ENCODE results near the gene BLOC1S4. TPM values are rescaled to one million over a fixed set of nuclear protein-coding genes. Genes with fewer than 3 reads are reported as not detected.

Gene BLOC1S4
- total and polyA plus RNA-seq, 4 donors = 4.9 to 7.7 (median 5.4) TPM

- peak overlapping the region; percentile 85 to 90 for H3K27ac ChIP-seq (ENCODE audit: low read depth in 1 of 2, low read length in 2 of 2)
- peaks cover 17 to 59% (median 53%) of the 10 kb centered on the region in 4 donors for H3K4me1 ChIP-seq (ENCODE audit: control insufficient read depth in 4 of 4, insufficient read depth in 4 of 4, low read length in 3 of 4)
- no peaks in the 10 kb centered on the region for H3K36me3 ChIP-seq (ENCODE audit: control insufficient read depth in 4 of 4, insufficient read depth in 3 of 4, low read depth in 1 of 4, low read length in 3 of 4)
- no peaks in the 10 kb centered on the region for H3K27me3 ChIP-seq (ENCODE audit: control insufficient read depth in 4 of 4, insufficient read depth in 4 of 4, low read length in 3 of 4)
- no peak overlapping the region for H3K9ac ChIP-seq (ENCODE audit: low read depth in 1 of 2, low read length in 2 of 2)
- no peak for DNase-seq (ENCODE audit: low spot score)
- TF ChIP-seq EGR1 (IDR thresholded peaks at IDR 0.05; ENCODE audit: low read depth in 2 of 2) = no peak
- no peak for TF ChIP-seq TAF1 (conservative IDR thresholded peaks at IDR 0.05)
- no peak for TF ChIP-seq HNF4A (conservative IDR thresholded peaks at IDR 0.05)
- TF ChIP-seq REST (IDR thresholded peaks at IDR 0.05) = no peak
- no peak for TF ChIP-seq ATF3 (IDR thresholded peaks at IDR 0.05)
- TF ChIP-seq RAD21 (IDR thresholded peaks at IDR 0.05) = no peak
- TF ChIP-seq MAX (IDR thresholded peaks at IDR 0.05) = no peak
- no peak for TF ChIP-seq NR2F2 (IDR thresholded peaks at IDR 0.05)
- TF ChIP-seq JUND (IDR thresholded peaks at IDR 0.05) = no peak
- no peak for TF ChIP-seq FOXA1 (IDR thresholded peaks at IDR 0.05)
- TF ChIP-seq SP1 (IDR thresholded peaks at IDR 0.05) = no peak
- no peak for TF ChIP-seq FOXA2 (IDR thresholded peaks at IDR 0.05)
- TF ChIP-seq GABPA (IDR thresholded peaks at IDR 0.05 in 1 of 2, conservative IDR thresholded peaks at IDR 0.05 in 1 of 2) = no peak
- no peaks in the 10 kb centered on the region for H3K9me3 ChIP-seq (ENCODE audit: control insufficient read depth in 4 of 4, low read length in 3 of 4)
- no peak overlapping the region for H3K4me3 ChIP-seq (ENCODE audit: low read depth in 1 of 3, low read length in 3 of 3)
- 84% methylated on average over 3 of the region's 3 CpGs for WGBS
Observed at GRCh38 chr4:6754481-6755087, 38.6 kb downstream of the BLOC1S4 start.

- H3K36me3 ChIP-seq (ENCODE audit: control insufficient read depth in 4 of 4, insufficient read depth in 3 of 4, low read depth in 1 of 4, low read length in 3 of 4) = no peaks in the 10 kb centered on the region
- 26% methylated on average over 5 of the region's 5 CpGs for WGBS
- peak overlapping the region; percentile 79 to 90 for H3K27ac ChIP-seq (ENCODE audit: low read depth in 1 of 2, low read length in 2 of 2)
- TF ChIP-seq NR2F2 (IDR thresholded peaks at IDR 0.05) (peak; percentile 94), ATF3 (IDR thresholded peaks at IDR 0.05) (peak; percentile 50), RXRA (IDR thresholded peaks at IDR 0.05) (peak; percentile 96 to 99), FOXA1 (IDR thresholded peaks at IDR 0.05) (peak; percentile 85), TAF1 (conservative IDR thresholded peaks at IDR 0.05) (no peak), ZBTB33 (IDR thresholded peaks at IDR 0.05) (peak; percentile 89), YY1 (IDR thresholded peaks at IDR 0.05) (peak; percentile 85), HNF4G (IDR thresholded peaks at IDR 0.05) (peak; percentile 88), JUND (IDR thresholded peaks at IDR 0.05) (peak; percentile 71 to 88), REST (IDR thresholded peaks at IDR 0.05) (peak; percentile 76), SP1 (IDR thresholded peaks at IDR 0.05) (peak; percentile 98), GABPA (IDR thresholded peaks at IDR 0.05 in 1 of 2, conservative IDR thresholded peaks at IDR 0.05 in 1 of 2) (peak in 1 of 2 donors; percentile 30), CTCF (IDR thresholded peaks at IDR 0.05; ENCODE audit: low read depth, low read length, missing input control) (no peak), FOXA2 (IDR thresholded peaks at IDR 0.05) (peak; percentile 85), EGR1 (IDR thresholded peaks at IDR 0.05; ENCODE audit: low read depth in 2 of 2) (no peak), RAD21 (IDR thresholded peaks at IDR 0.05) (peak; percentile 49 to 64)
Observed at GRCh38 chr4:6755088-6755753, 39.2 kb downstream of the BLOC1S4 start.

More at GRCh38 chr4:6755088-6755753, 39.2 kb downstream of the BLOC1S4 start:
- DNase-seq (ENCODE audit: low spot score) = peak; percentile 72
- H3K9ac ChIP-seq (ENCODE audit: low read depth in 1 of 2, low read length in 2 of 2) = peak overlapping the region in 1 of 2 donors; percentile 45
- H3K27me3 ChIP-seq (ENCODE audit: control insufficient read depth in 4 of 4, insufficient read depth in 4 of 4, low read length in 3 of 4) = no peaks in the 10 kb centered on the region
- no peak overlapping the region for H3K4me3 ChIP-seq (ENCODE audit: low read depth in 1 of 3, low read length in 3 of 3)
- H3K9me3 ChIP-seq (ENCODE audit: control insufficient read depth in 4 of 4, low read length in 3 of 4) = no peaks in the 10 kb centered on the region
- H3K4me1 ChIP-seq (ENCODE audit: control insufficient read depth in 4 of 4, insufficient read depth in 4 of 4, low read length in 3 of 4) = peaks cover 15 to 52% (median 47%) of the 10 kb centered on the region in 4 donors
